Thyroid gland (tissue), 4 donors: ENCODE results near the gene CNTNAP4. TPM values are rescaled to one million over a fixed set of nuclear protein-coding genes. Genes with fewer than 3 reads are reported as not detected.

Experiments
- DNase-seq, 2 donors: peaks; one replicate each; pipeline ENCODE4 v3.0.0-alpha.2; 2019
- H3K27ac ChIP-seq, 3 donors: fragments of 200-600 bp; sonication (generic); 1 replicate in 2 of 3; 2 replicates in 1 of 3; pipeline ENCODE4 v1.5.1; 2016 to 2019; ENCODE audit warnings: mild to moderate bottlenecking in 1 of 3, moderate library complexity in 1 of 3
- H3K27me3 ChIP-seq: fragments of 200-600 bp; sonication (generic); one replicate; pipeline ENCODE4 v1.5.1; 2019
- H3K36me3 ChIP-seq, 2 donors: fragments of 200-600 bp; sonication (generic); one replicate each; pipeline ENCODE4 v1.5.1; 2016 to 2019
- H3K4me1 ChIP-seq, 2 donors: fragments of 200-600 bp; sonication (generic); one replicate each; pipeline ENCODE4 v1.5.1; 2017 to 2019
- H3K4me3 ChIP-seq, 3 donors: fragments of 200-600 bp; sonication (generic); replicated peaks in 1 of 3; 1 replicate in 2 of 3; 2 replicates in 1 of 3; pipeline ENCODE4 v1.5.1; 2016; ENCODE audit warnings: mild to moderate bottlenecking in 1 of 3
- H3K9me3 ChIP-seq: fragments of 200-600 bp; sonication (generic); one replicate; pipeline ENCODE4 v1.5.1; 2017
- CTCF ChIP-seq, 6 experiments: fragments of 200-600 bp in 3 of 6; fragments of 450-650 bp in 3 of 6; sonication (generic) in 3 of 6; IDR thresholded peaks; one replicate each; pipeline ENCODE4 v1.5.1; 2016 to 2019; ENCODE audit warnings: antibody characterized with exemption in 6 of 6, mild to moderate bottlenecking in 2 of 6, inconsistent platforms in 1 of 6, moderate library complexity in 1 of 6
- POLR2A ChIP-seq, 2 donors: fragments of 450-650 bp; IDR thresholded peaks; one replicate each; pipeline ENCODE4 v1.6.1; 2017; ENCODE audit warnings: antibody characterized with exemption in 2 of 2, mild to moderate bottlenecking in 2 of 2, moderate library complexity in 1 of 2
- WGBS, 2 donors: methylation state at CpG; one replicate each; pipeline ENCODE4 v1.1.5; 2017; 5-methylcytosine and 5-hydroxymethylcytosine counted together
- intact Hi-C: fragments of 100-400 bp; cut with DNase I; formaldehyde crosslinking; loops from one replicate; pipeline ENCODE4 v1.15.1; 2023
- total RNA-seq, 4 donors: library from RNA; depleted of rRNA; stranded (reverse); fragments of >200 nt; gene quantifications; one replicate each; pipeline ENCODE4 v1.2.3, GENCODE V29; 2016

Gene CNTNAP4
- total RNA-seq, 4 donors from 2014 or later = not detected

GRCh38 chr16:76287466-76287865 is 10.3 kb downstream of the CNTNAP4 start:
- H3K4me3 ChIP-seq = no peak overlapping the region
- H3K36me3 ChIP-seq = no peaks in the 10 kb centered on the region
- H3K27ac ChIP-seq = no peak overlapping the region
- no peak for DNase-seq
- H3K27me3 ChIP-seq = no peaks in the 10 kb centered on the region
- H3K4me1 ChIP-seq = no peaks in the 10 kb centered on the region
- no peaks in the 10 kb centered on the region for H3K9me3 ChIP-seq
- WGBS, 2 donors = 55 to 68% methylated on average over 3 of the region's 3 CpGs
- intact Hi-C loops = no loop called here
- no peak for TF ChIP-seq CTCF (IDR thresholded peaks at IDR 0.05)
- no peak for TF ChIP-seq POLR2A (IDR thresholded peaks at IDR 0.05)

GRCh38 chr16:76292218-76292617 is 15.0 kb downstream of the CNTNAP4 start:
- TF ChIP-seq POLR2A (IDR thresholded peaks at IDR 0.05) (no peak), CTCF (IDR thresholded peaks at IDR 0.05) (no peak)
- Histone ChIP-seq H3K9me3 (no peaks in the 10 kb centered on the region), H3K27me3 (no peaks in the 10 kb centered on the region), H3K36me3 (no peaks in the 10 kb centered on the region), H3K27ac (no peak overlapping the region), H3K4me1 (no peaks in the 10 kb centered on the region), H3K4me3 (no peak overlapping the region)
- DNase-seq = no peak
- WGBS, 2 donors = 76 to 87% methylated on average over 5 of the region's 5 CpGs
- intact Hi-C loops = no loop called here

- DNase-seq = no peak
- no peaks in the 10 kb centered on the region for H3K36me3 ChIP-seq
- H3K27ac ChIP-seq = no peak overlapping the region
- no peaks in the 10 kb centered on the region for H3K27me3 ChIP-seq
- no peaks in the 10 kb centered on the region for H3K9me3 ChIP-seq
- no peak for TF ChIP-seq POLR2A (IDR thresholded peaks at IDR 0.05)
- TF ChIP-seq CTCF (IDR thresholded peaks at IDR 0.05) = no peak
- H3K4me1 ChIP-seq = no peaks in the 10 kb centered on the region
- H3K4me3 ChIP-seq = no peak overlapping the region
- 90 to 94% methylated on average over 3 of the region's 3 CpGs for WGBS, 2 donors
- intact Hi-C loops = no loop called here
Measured at GRCh38 chr16:76293980-76294379, 16.8 kb downstream of the CNTNAP4 start.

GRCh38 chr16:76294396-76295214 is 17.4 kb downstream of the CNTNAP4 start:
- H3K27ac ChIP-seq = no peak overlapping the region
- H3K4me3 ChIP-seq = no peak overlapping the region
- TF ChIP-seq POLR2A (IDR thresholded peaks at IDR 0.05) = no peak
- TF ChIP-seq CTCF (IDR thresholded peaks at IDR 0.05) = no peak

GRCh38 chr16:76297941-76298340 is 20.7 kb downstream of the CNTNAP4 start:
- intact Hi-C loops = no loop called here
- 79 to 83% methylated on average over 3 of the region's 3 CpGs for WGBS, 2 donors
- no peaks in the 10 kb centered on the region for H3K36me3 ChIP-seq

More at GRCh38 chr16:76294396-76295214, 17.4 kb downstream of the CNTNAP4 start:
- DNase-seq = no peak
- Histone ChIP-seq H3K4me1 (no peaks in the 10 kb centered on the region), H3K27me3 (no peaks in the 10 kb centered on the region), H3K9me3 (no peaks in the 10 kb centered on the region), H3K36me3 (no peaks in the 10 kb centered on the region)
- 95 to 97% methylated on average over 3 of the region's 3 CpGs for WGBS, 2 donors
- intact Hi-C loops = no loop called here

More at GRCh38 chr16:76297941-76298340, 20.7 kb downstream of the CNTNAP4 start:
- no peak for DNase-seq
- H3K27ac ChIP-seq = no peak overlapping the region
- TF ChIP-seq POLR2A (IDR thresholded peaks at IDR 0.05) = no peak
- no peak for TF ChIP-seq CTCF (IDR thresholded peaks at IDR 0.05)
- no peaks in the 10 kb centered on the region for H3K9me3 ChIP-seq
- no peaks in the 10 kb centered on the region for H3K4me1 ChIP-seq
- H3K4me3 ChIP-seq = no peak overlapping the region
- no peaks in the 10 kb centered on the region for H3K27me3 ChIP-seq
